GM19397 (cell line): ENCODE results near the gene DPYD.

Experiments
- ATAC-seq: cut with Tn5 transposase; IDR thresholded peaks from one replicate; pipeline ENCODE4 v1.9.1; 2021; ENCODE audit warnings: mild to moderate bottlenecking, moderate library complexity; ENCODE audit not compliant: unreplicated experiment

Gene DPYD

GRCh38 chr1:97464305-97464704, 456.5 kb downstream of the DPYD start:
- ATAC-seq: no peak

- peak; percentile 94 for ATAC-seq
These were observed 459.1 kb downstream of the DPYD start for GRCh38 chr1:97461782-97462181.

- no peak for ATAC-seq
These were observed 463.3 kb downstream of the DPYD start for GRCh38 chr1:97457446-97458089.

GRCh38 chr1:97451944-97452343, 468.9 kb downstream of the DPYD start:
- ATAC-seq: no peak

GRCh38 chr1:97451046-97451826, 469.6 kb downstream of the DPYD start:
- ATAC-seq: no peak

- ATAC-seq: no peak
These were observed 478.9 kb downstream of the DPYD start for GRCh38 chr1:97441966-97442365.

- no peak for ATAC-seq
These were observed 487.0 kb downstream of the DPYD start for GRCh38 chr1:97433824-97434177.

GRCh38 chr1:97433094-97433823, 487.6 kb downstream of the DPYD start:
- ATAC-seq: no peak

- no peak for ATAC-seq
These were observed 493.5 kb downstream of the DPYD start for GRCh38 chr1:97427371-97427770.

GRCh38 chr1:97424209-97424608, 496.6 kb downstream of the DPYD start:
- no peak for ATAC-seq

GRCh38 chr1:97423403-97423802, 497.4 kb downstream of the DPYD start:
- no peak for ATAC-seq

- ATAC-seq: no peak
These were observed 503.2 kb downstream of the DPYD start for GRCh38 chr1:97417661-97418060.

GRCh38 chr1:97414682-97415312, 506.0 kb downstream of the DPYD start:
- ATAC-seq: no peak

- ATAC-seq: no peak
These were observed 508.1 kb downstream of the DPYD start for GRCh38 chr1:97412737-97413136.

GRCh38 chr1:97412166-97412565, 508.7 kb downstream of the DPYD start:
- ATAC-seq: no peak

GRCh38 chr1:97396463-97396862, 524.4 kb downstream of the DPYD start:
- no peak for ATAC-seq

GRCh38 chr1:97392701-97393100, 528.1 kb downstream of the DPYD start:
- ATAC-seq: no peak

- ATAC-seq: no peak
These were observed 535.1 kb downstream of the DPYD start for GRCh38 chr1:97385536-97386277.

- ATAC-seq: no peak
These were observed 536.4 kb downstream of the DPYD start for GRCh38 chr1:97384294-97384968.

- ATAC-seq: no peak
These were observed 537.0 kb downstream of the DPYD start for GRCh38 chr1:97383797-97384196.
